Measurements from ENCODE around the gene WDFY1.
"Not testable (repeated sequence)": the region's sequence is repeated elsewhere in the genome, so short reads cannot be mapped to it uniquely, and the experiment has no call there.

Gene WDFY1

DNA sequence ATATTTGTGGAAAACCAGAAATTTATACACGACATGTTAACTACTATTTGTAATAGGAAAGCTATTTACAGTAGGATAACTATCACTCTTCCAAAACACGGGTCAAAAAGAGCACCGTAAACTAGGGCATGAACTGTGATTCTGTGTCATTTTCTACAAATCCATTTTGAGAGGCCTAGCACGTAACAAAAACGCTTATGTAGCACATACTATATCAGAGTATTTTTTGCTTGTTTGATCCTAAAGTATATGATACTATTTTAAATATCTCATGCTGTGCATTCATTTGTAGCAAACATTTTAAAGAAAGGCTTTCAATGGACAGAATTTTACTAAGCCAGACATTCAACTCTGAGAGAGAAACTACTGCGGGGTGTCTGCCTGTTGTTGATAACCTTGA is 45.1 kb downstream of the WDFY1 start:
- H3K36me3 Mint-ChIP-seq: peaks cover 85% of the 10 kb centered on the region
- H3K9me3 Mint-ChIP-seq: no peaks in the 10 kb centered on the region
- no peak overlapping the region for H3K4me3 Mint-ChIP-seq
- DNase-seq (ENCODE audit: low spot score in 2 of 2) (no peak), ATAC-seq (no peak)
- H3K27ac Mint-ChIP-seq: no peak overlapping the region
- peaks cover 29% of the 10 kb centered on the region for H3K4me1 Mint-ChIP-seq

DNA sequence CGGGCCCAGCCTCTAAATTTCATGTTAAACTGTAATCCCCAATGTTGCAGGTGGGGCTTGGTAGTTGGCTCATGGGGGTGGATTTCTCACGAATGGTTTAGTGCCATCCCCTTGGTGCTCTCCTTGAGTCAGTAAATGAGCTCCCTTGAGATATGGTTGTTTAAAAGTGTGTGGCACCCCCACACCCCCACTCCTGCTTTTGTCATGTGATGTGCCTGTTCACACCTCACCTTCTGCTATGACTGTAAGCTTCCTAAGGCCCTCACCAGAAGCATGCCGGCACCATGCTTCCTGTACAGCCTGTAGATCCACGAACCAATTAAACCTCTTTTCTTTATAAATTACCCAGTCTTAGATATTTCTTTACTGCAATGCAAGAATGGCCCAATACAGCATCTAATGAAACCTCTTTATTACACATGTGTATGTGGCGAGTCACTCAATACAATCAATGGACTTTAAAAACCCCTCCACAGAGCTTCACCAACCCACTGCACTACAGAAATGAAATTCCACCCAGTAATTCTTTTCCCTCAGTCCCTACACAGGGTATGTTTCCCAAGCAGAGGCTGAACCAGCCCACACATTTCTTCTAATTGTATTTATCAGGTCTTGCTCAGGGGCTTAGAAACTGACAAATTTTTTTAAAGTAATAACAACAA is 47.3 kb downstream of the WDFY1 start:
- ATAC-seq: peak; percentile 73
- peaks cover 29% of the 10 kb centered on the region for H3K4me1 Mint-ChIP-seq

GRCh38 chr2:223896833-223897311 is 48.3 kb downstream of the WDFY1 start:
- Mint-ChIP-seq H3K4me3 (peak overlapping the region; percentile 22), H3K9me3 (no peaks in the 10 kb centered on the region), H3K36me3 (peaks cover 81% of the 10 kb centered on the region), H3K4me1 (peaks cover 29% of the 10 kb centered on the region), H3K27ac (peak overlapping the region; percentile 53)
- peak in 1 of 2 donors; percentile 60 for DNase-seq (ENCODE audit: low spot score in 2 of 2)
- ATAC-seq: peak; percentile 74

More for the DNA sequence above, 47.3 kb downstream of the WDFY1 start:
- Mint-ChIP-seq H3K4me3 (peak overlapping the region; percentile 22), H3K9me3 (no peaks in the 10 kb centered on the region), H3K27ac (peak overlapping the region; percentile 53), H3K36me3 (peaks cover 82% of the 10 kb centered on the region)
- no peak for DNase-seq (ENCODE audit: low spot score in 2 of 2)

DNA sequence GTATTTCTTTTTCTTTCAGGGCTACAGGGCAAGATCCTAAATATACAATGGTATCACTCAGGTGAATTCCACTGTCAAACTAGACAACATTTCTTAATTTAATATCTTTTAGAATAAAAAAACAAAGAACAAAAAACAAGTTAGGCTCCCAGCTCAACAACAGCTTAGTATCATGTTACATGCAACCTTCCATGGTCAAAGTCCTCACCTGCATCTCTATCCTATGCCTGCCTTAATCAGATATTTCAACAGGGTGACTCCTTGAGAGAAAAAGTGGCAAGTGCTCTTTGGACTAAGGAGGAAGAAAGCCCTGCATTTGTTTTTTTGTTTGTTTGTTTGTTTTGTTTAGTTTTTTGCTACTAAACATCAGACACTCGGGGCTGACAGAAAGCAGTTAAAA is 50.2 kb downstream of the WDFY1 start:
- Mint-ChIP-seq H3K36me3 (peaks cover 77% of the 10 kb centered on the region), H3K4me1 (peaks cover 29% of the 10 kb centered on the region), H3K9me3 (no peaks in the 10 kb centered on the region), H3K4me3 (no peak overlapping the region), H3K27ac (peak overlapping the region; percentile 40)
- DNase-seq (ENCODE audit: low spot score in 2 of 2): no peak
- ATAC-seq: no peak

GRCh38 chr2:223894009-223894408 is 51.1 kb downstream of the WDFY1 start:
- Mint-ChIP-seq H3K4me1 (peaks cover 35% of the 10 kb centered on the region), H3K27ac (no peak overlapping the region), H3K4me3 (no peak overlapping the region), H3K9me3 (no peaks in the 10 kb centered on the region), H3K36me3 (peaks cover 77% of the 10 kb centered on the region)
- DNase-seq (ENCODE audit: low spot score in 2 of 2) (no peak), ATAC-seq (no peak)

GRCh38 chr2:223890721-223891120 is 54.4 kb downstream of the WDFY1 start:
- Mint-ChIP-seq H3K4me1 (peaks cover 13% of the 10 kb centered on the region), H3K36me3 (peaks cover 66% of the 10 kb centered on the region), H3K9me3 (no peaks in the 10 kb centered on the region), H3K4me3 (no peak overlapping the region), H3K27ac (no peak overlapping the region)
- ATAC-seq (no peak), DNase-seq (ENCODE audit: low spot score in 2 of 2) (no peak)

- peak overlapping the region; percentile 27 for H3K27ac Mint-ChIP-seq
- peaks cover 69% of the 10 kb centered on the region for H3K36me3 Mint-ChIP-seq
- peaks cover 13% of the 10 kb centered on the region for H3K4me1 Mint-ChIP-seq
- ATAC-seq (peak; percentile 46), DNase-seq (ENCODE audit: low spot score in 2 of 2) (no peak)
- H3K4me3 Mint-ChIP-seq: no peak overlapping the region
- H3K9me3 Mint-ChIP-seq: no peaks in the 10 kb centered on the region
These were observed 55.9 kb downstream of the WDFY1 start for GRCh38 chr2:223889229-223889628.

DNA sequence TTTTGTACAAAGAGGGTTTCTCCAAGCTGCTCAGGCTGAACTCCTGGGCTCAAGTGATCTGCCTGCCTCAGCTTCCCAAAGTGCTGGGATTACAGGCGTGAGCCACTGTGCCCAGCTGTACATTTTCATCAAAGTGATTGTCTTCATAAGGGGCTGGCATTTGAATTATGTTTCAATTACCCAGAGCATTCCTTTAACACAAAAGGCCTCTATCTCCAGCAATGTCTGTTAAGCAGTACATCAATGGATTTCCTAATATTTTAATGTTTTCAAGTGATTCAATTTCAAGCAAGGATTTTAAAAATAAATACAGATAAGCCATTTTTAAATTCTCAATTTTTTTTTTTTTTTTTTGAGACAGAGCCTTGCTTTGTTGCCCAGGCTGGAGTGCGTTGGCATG is 56.9 kb downstream of the WDFY1 start:
- peaks cover 13% of the 10 kb centered on the region for H3K4me1 Mint-ChIP-seq
- H3K27ac Mint-ChIP-seq: no peak overlapping the region
- DNase-seq (ENCODE audit: low spot score in 2 of 2) (no peak), ATAC-seq (no peak)
- no peak overlapping the region for H3K4me3 Mint-ChIP-seq
- peaks cover 69% of the 10 kb centered on the region for H3K36me3 Mint-ChIP-seq
- H3K9me3 Mint-ChIP-seq: no peaks in the 10 kb centered on the region

- no peak for ATAC-seq
- H3K36me3 Mint-ChIP-seq: peaks cover 69% of the 10 kb centered on the region
- peaks cover 13% of the 10 kb centered on the region for H3K4me1 Mint-ChIP-seq
- H3K4me3 Mint-ChIP-seq: no peak overlapping the region
- no peak overlapping the region for H3K27ac Mint-ChIP-seq
- no peak for DNase-seq (ENCODE audit: low spot score in 2 of 2)
- no peaks in the 10 kb centered on the region for H3K9me3 Mint-ChIP-seq
These were observed 58.0 kb downstream of the WDFY1 start for GRCh38 chr2:223887127-223887526.

DNA sequence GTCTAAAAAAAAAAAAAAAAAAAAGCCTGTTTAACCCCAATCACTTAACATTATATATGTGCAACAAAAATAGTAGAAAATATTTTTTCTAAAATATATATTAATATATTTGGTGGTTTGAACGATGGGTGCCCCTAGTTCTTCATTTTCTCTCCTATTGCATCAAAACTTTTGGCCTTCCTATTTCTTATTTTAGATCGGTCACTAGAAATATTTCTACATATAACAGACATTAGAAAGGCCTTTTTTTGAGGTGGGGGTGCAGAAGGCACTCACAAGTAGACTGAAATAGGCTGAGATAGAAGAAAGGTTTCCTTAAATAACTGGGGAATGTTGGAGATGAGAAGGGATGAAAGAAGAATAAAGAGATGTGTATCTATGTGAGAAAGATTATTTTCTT is 58.4 kb downstream of the WDFY1 start:
- ATAC-seq (no peak), DNase-seq (ENCODE audit: low spot score in 2 of 2) (no peak)
- no peaks in the 10 kb centered on the region for H3K9me3 Mint-ChIP-seq
- no peak overlapping the region for H3K27ac Mint-ChIP-seq
- H3K36me3 Mint-ChIP-seq: peaks cover 72% of the 10 kb centered on the region
- H3K4me3 Mint-ChIP-seq: no peak overlapping the region
- H3K4me1 Mint-ChIP-seq: peaks cover 17% of the 10 kb centered on the region

GRCh38 chr2:223884399-223884798 is 60.7 kb downstream of the WDFY1 start:
- H3K9me3 Mint-ChIP-seq: no peaks in the 10 kb centered on the region
- H3K4me3 Mint-ChIP-seq: no peak overlapping the region
- H3K4me1 Mint-ChIP-seq: peaks cover 16% of the 10 kb centered on the region
- peaks cover 75% of the 10 kb centered on the region for H3K36me3 Mint-ChIP-seq
- ATAC-seq (peak; percentile 69), DNase-seq (ENCODE audit: low spot score in 2 of 2) (no peak)
- H3K27ac Mint-ChIP-seq: peak overlapping the region; percentile 32

GRCh38 chr2:223882715-223883114 is 62.4 kb downstream of the WDFY1 start:
- no peak overlapping the region for H3K4me3 Mint-ChIP-seq
- peaks cover 84% of the 10 kb centered on the region for H3K36me3 Mint-ChIP-seq
- H3K27ac Mint-ChIP-seq: no peak overlapping the region
- DNase-seq (ENCODE audit: low spot score in 2 of 2) (no peak), ATAC-seq (no peak)
- peaks cover 12% of the 10 kb centered on the region for H3K4me1 Mint-ChIP-seq
- no peaks in the 10 kb centered on the region for H3K9me3 Mint-ChIP-seq

DNA sequence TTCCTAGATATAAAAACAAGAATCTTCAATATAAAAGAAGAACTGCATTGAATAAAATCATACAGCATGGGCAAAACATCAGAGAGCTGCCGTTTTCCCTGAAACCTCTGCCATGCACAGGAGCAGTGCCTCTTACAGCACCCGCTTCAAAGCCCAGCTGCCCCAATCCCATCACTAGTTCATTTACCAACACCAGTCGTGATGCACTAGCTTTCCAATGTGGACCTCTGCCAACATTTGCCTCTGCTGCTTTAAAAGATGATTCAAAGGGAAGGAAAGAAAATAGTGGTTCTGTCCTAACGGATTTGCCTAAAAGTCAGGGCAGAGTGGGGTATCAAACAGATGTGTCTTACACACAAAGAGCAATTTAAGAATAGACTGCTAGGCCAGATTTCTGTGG is 64.3 kb downstream of the WDFY1 start:
- H3K27ac Mint-ChIP-seq: no peak overlapping the region
- H3K4me1 Mint-ChIP-seq: peaks cover 12% of the 10 kb centered on the region
- H3K36me3 Mint-ChIP-seq: peaks cover 99% of the 10 kb centered on the region
- no peaks in the 10 kb centered on the region for H3K9me3 Mint-ChIP-seq
- ATAC-seq (no peak), DNase-seq (ENCODE audit: low spot score in 2 of 2) (no peak)
- H3K4me3 Mint-ChIP-seq: no peak overlapping the region

- Mint-ChIP-seq H3K4me1 (peaks cover 6% of the 10 kb centered on the region), H3K9me3 (no peaks in the 10 kb centered on the region), H3K36me3 (peaks cover 70% of the 10 kb centered on the region), H3K4me3 (no peak overlapping the region), H3K27ac (no peak overlapping the region)
- DNase-seq (ENCODE audit: low spot score in 2 of 2) (no peak), ATAC-seq (no peak)
These were observed 67.3 kb downstream of the WDFY1 start for GRCh38 chr2:223877721-223878410.

DNA sequence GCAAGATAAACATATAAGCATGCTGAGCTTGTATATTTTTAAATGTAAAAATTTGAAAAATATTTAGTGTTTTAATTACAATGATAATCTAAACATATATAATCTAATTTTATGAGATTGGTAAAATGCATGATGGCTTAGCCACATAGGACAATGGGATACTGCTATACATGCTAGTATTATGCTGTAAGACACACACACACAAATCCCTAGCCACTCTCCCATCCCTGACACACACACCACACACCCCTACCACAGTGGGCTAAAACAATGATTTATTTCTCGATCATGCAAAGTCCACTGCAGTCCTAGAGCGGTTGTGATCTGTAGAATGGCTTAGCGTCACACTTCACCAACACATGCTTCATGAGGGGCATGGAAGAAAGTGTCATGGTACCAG is 71.5 kb downstream of the WDFY1 start:
- Mint-ChIP-seq H3K9me3 (no peaks in the 10 kb centered on the region), H3K36me3 (peaks cover 34% of the 10 kb centered on the region), H3K4me1 (no peaks in the 10 kb centered on the region), H3K4me3 (no peak overlapping the region), H3K27ac (no peak overlapping the region)
- DNase-seq (ENCODE audit: low spot score in 2 of 2): no peak
- no peak for ATAC-seq

DNA sequence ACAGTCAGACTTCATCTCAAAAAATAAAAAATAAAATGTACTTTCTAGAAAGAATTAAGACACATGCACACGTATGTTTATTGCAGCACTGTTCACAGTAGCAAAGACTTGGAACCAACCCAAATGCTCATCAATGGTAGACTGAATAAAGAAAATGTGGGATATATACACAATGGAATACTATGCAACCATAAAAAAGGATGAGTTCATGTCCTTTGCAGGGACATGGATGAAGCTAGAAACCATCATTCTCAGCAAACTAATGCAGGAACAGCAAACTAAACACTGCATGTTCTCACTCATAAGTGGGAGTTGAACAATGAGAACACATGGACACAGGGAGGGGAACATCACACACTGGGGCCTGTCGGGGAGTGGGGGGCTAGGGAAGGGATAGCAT is 72.4 kb downstream of the WDFY1 start:
- not testable (repeated sequence) for H3K27ac Mint-ChIP-seq; ATAC-seq; DNase-seq (ENCODE audit: low spot score in 2 of 2); H3K9me3 Mint-ChIP-seq; H3K4me3 Mint-ChIP-seq; H3K4me1 Mint-ChIP-seq
- peaks cover 31% of the 10 kb centered on the region for H3K36me3 Mint-ChIP-seq
